ENCODE measurements around the gene C14orf180.

The C14orf180 gene

GRCh38 chr14:104563742-104564615 lies 15.6 kb upstream of the C14orf180 start (continued):
- TF ChIP-seq ZNF518A (tag by site-specific recombination; conservative IDR thresholded peaks at IDR 0.05; ENCODE audit: low read depth) (no peak), ZNF121 (tag by site-specific recombination; IDR thresholded peaks at IDR 0.05) (no peak), ZNF580 (tag by site-specific recombination; IDR thresholded peaks at IDR 0.05) (no peak), HOXC10 (CRISPR knock-in tag; IDR thresholded peaks at IDR 0.05) (no peak), ZNF426 (tag by site-specific recombination; IDR thresholded peaks at IDR 0.05) (no peak), ZNF394 (tag by site-specific recombination; IDR thresholded peaks at IDR 0.05; ENCODE audit: borderline replicate concordance) (peak; percentile 42; the same call in 1 of the 2 replicates), HIC1 (tag by site-specific recombination; IDR thresholded peaks at IDR 0.05) (0 out of 2 replicates have a peak, but pooled peaks have one; percentile 52), ZNF639 (tag by site-specific recombination; IDR thresholded peaks at IDR 0.05) (no peak), GLI2 (tag by site-specific recombination; IDR thresholded peaks at IDR 0.05; ENCODE audit: borderline replicate concordance, low read depth) (no peak), ZNF335 (tag by site-specific recombination; conservative IDR thresholded peaks at IDR 0.05) (peak; percentile 77), SP2 (tag by site-specific recombination; IDR thresholded peaks at IDR 0.05) (0 out of 2 replicates have a peak, but pooled peaks have one; percentile 19), ZSCAN5A (tag by site-specific recombination; IDR thresholded peaks at IDR 0.05) (no peak), MEIS1 (CRISPR knock-in tag; IDR thresholded peaks at IDR 0.05; ENCODE audit: borderline replicate concordance) (no peak), ZNF473 (tag by site-specific recombination; IDR thresholded peaks at IDR 0.05) (no peak), ZNF169 (tag by site-specific recombination; IDR thresholded peaks at IDR 0.05) (no peak), HOXA7 (CRISPR knock-in tag; IDR thresholded peaks at IDR 0.05; ENCODE audit: borderline replicate concordance) (no peak), KLF8 (tag by site-specific recombination; IDR thresholded peaks at IDR 0.05) (no peak), ZNF341 (tag by site-specific recombination; IDR thresholded peaks at IDR 0.05; ENCODE audit: low read depth) (peak; percentile 86), ZNF654 (tag by site-specific recombination; IDR thresholded peaks at IDR 0.05; ENCODE audit: low read depth) (peak; percentile 79), ZNF549 (tag by site-specific recombination; IDR thresholded peaks at IDR 0.05) (no peak), ZNF645 (tag by site-specific recombination; IDR thresholded peaks at IDR 0.05) (no peak), ZNF211 (tag by site-specific recombination; IDR thresholded peaks at IDR 0.05; ENCODE audit: low read depth) (no peak), SCRT2 (tag by site-specific recombination; IDR thresholded peaks at IDR 0.05) (peak; percentile 44; the same call in 1 of the 2 replicates), ZNF521 (tag by site-specific recombination; IDR thresholded peaks at IDR 0.05) (no peak), ZNF585B (tag by site-specific recombination; IDR thresholded peaks at IDR 0.05) (no peak), CTCF (tag by site-specific recombination; IDR thresholded peaks at IDR 0.05) (peak; percentile 96)
